Lung (tissue), 12 donors: ENCODE data around the gene NFAM1. TPM values are rescaled to one million over a fixed set of nuclear protein-coding genes. Genes with fewer than 3 reads are reported as not detected.

Source experiments
- ATAC-seq: fragments of 200-7000 bp; cut with Tn5 transposase; one replicate; pipeline ENCODE4 v1.9.1; 2020; ENCODE audit warnings: moderate number of reproducible peaks; ENCODE audit not compliant: insufficient read depth, low FRiP score
- DNase-seq, 3 donors: peaks; one replicate each; pipeline ENCODE4 v3.0.0-alpha.2; 2013 to 2017
- H3K27ac ChIP-seq, 2 donors: one replicate each; pipeline ENCODE4 v1.5.1; 2013; ENCODE audit warnings: mild to moderate bottlenecking in 2 of 2, moderate library complexity in 2 of 2, control low read depth in 1 of 2, inconsistent platforms in 1 of 2, low read depth in 1 of 2, low read length in 1 of 2
- H3K27me3 ChIP-seq, 3 donors: one replicate each; pipeline ENCODE4 v1.5.1; 2013; ENCODE audit warnings: low read length in 2 of 3; ENCODE audit not compliant: control insufficient read depth in 3 of 3, insufficient read depth in 3 of 3
- H3K36me3 ChIP-seq, 4 donors: one replicate each; pipeline ENCODE4 v1.5.1; 2013; ENCODE audit warnings: low read length in 4 of 4, mild to moderate bottlenecking in 1 of 4, moderate library complexity in 1 of 4; ENCODE audit not compliant: control insufficient read depth in 4 of 4, insufficient read depth in 4 of 4
- H3K4me1 ChIP-seq, 5 donors: one replicate each; pipeline ENCODE4 v1.5.1; 2013; ENCODE audit warnings: low read length in 5 of 5, mild to moderate bottlenecking in 2 of 5, moderate library complexity in 1 of 5; ENCODE audit not compliant: control insufficient read depth in 5 of 5, insufficient read depth in 5 of 5
- H3K4me3 ChIP-seq: one replicate; pipeline ENCODE4 v1.5.1; 2013; ENCODE audit warnings: mild to moderate bottlenecking, control low read depth, moderate library complexity
- H3K9ac ChIP-seq, 2 donors: one replicate each; pipeline ENCODE4 v1.5.1; 2013; ENCODE audit warnings: low read length in 2 of 2, control low read depth in 1 of 2; ENCODE audit not compliant: insufficient read depth in 1 of 2
- H3K9me3 ChIP-seq, 4 donors: one replicate each; pipeline ENCODE4 v1.5.1; 2013; ENCODE audit warnings: low read length in 3 of 4, mild to moderate bottlenecking in 1 of 4, moderate library complexity in 1 of 4; ENCODE audit not compliant: control insufficient read depth in 4 of 4, insufficient read depth in 3 of 4
- CTCF ChIP-seq: IDR thresholded peaks from 2 replicates; pipeline ENCODE4 v1.5.1; 2012; ENCODE audit warnings: mild to moderate bottlenecking; ENCODE audit errors: control extremely low read depth, extremely low read depth
- WGBS, 2 donors: extraction: QIAGEN DNeasy Blood & Tissue Kit; methylation state at CpG; one replicate each; pipeline ENCODE4 v1.1.7; 2013; 5-methylcytosine and 5-hydroxymethylcytosine counted together
- polyA plus RNA-seq, 2 donors: library from polyadenylated mRNA; stranded (reverse); fragments of 200-250 nt; gene quantifications; one replicate each; pipeline ENCODE4 v1.2.1, GENCODE V29; 2013
- total RNA-seq, 2 donors: library from RNA; depleted of rRNA in 1 of 2; stranded (reverse); fragments of >200 nt in 1 of 2; gene quantifications; one replicate each; pipeline ENCODE4 v1.2.1, GENCODE V29; 2014 to 2021
- donor health status: control.
- donor health status: control.
- donor health status: Bipolar disorder and iron deficiency.
- donor health status: healthy.
- donor health status: DM: yes; HTN: yes; CAD: no.

Gene NFAM1
- total and polyA plus RNA-seq, 4 donors, result 2.2 to 24.6 (median 9.0) TPM

GRCh38 chr22:42408810-42409529 is 23.2 kb downstream of the NFAM1 start:
- ATAC-seq, result no peak
- 91 to 92% methylated on average over 15 to 16 of the region's 16 CpGs for WGBS, 2 donors

GRCh38 chr22:42408276-42408675 is 23.9 kb downstream of the NFAM1 start:
- H3K4me3 ChIP-seq, result no peak overlapping the region
- H3K4me1 ChIP-seq, result peaks cover 0 to 6% (median 0%) of the 10 kb centered on the region in 5 donors
- H3K9me3 ChIP-seq, result no peaks in the 10 kb centered on the region
- no peak for DNase-seq
- no peaks in the 10 kb centered on the region for H3K27me3 ChIP-seq
- no peak for TF ChIP-seq CTCF
- H3K36me3 ChIP-seq, result peaks cover 0 to 8% (median 0%) of the 10 kb centered on the region in 4 donors
- no peak overlapping the region for H3K9ac ChIP-seq
- no peak for ATAC-seq
- H3K27ac ChIP-seq, result no peak overlapping the region
- WGBS, 2 donors, result 79 to 90% methylated on average over 7 of the region's 7 CpGs

More at GRCh38 chr22:42408810-42409529, 23.2 kb downstream of the NFAM1 start:
- H3K27ac ChIP-seq, result no peak overlapping the region
- peaks cover 0 to 6% (median 0%) of the 10 kb centered on the region in 5 donors for H3K4me1 ChIP-seq
- TF ChIP-seq CTCF, result no peak
- H3K36me3 ChIP-seq, result peaks cover 0 to 8% (median 0%) of the 10 kb centered on the region in 4 donors
- no peak for DNase-seq
- no peak overlapping the region for H3K4me3 ChIP-seq
- no peaks in the 10 kb centered on the region for H3K9me3 ChIP-seq
- no peak overlapping the region for H3K9ac ChIP-seq
- H3K27me3 ChIP-seq, result no peaks in the 10 kb centered on the region

GRCh38 chr22:42404266-42404665 is 27.9 kb downstream of the NFAM1 start:
- Histone ChIP-seq H3K36me3 (peaks cover 0 to 2% (median 0%) of the 10 kb centered on the region in 4 donors), H3K4me3 (no peak overlapping the region), H3K27ac (no peak overlapping the region), H3K9me3 (no peaks in the 10 kb centered on the region), H3K4me1 (peaks cover 0 to 8% (median 0%) of the 10 kb centered on the region in 5 donors), H3K9ac (no peak overlapping the region), H3K27me3 (no peaks in the 10 kb centered on the region)
- 63 to 79% methylated on average over 9 of the region's 9 CpGs for WGBS, 2 donors
- ATAC-seq (no peak), DNase-seq (no peak)
- TF ChIP-seq CTCF, result no peak
